Epidermal melanocyte (primary cell): ENCODE data around the gene CCSER1.
"Not testable (repeated sequence)": the region's sequence is repeated elsewhere in the genome, so short reads cannot be mapped to it uniquely, and the experiment has no call there.

Source experiments
- DNase-seq: peaks from one replicate; pipeline ENCODE4 v3.0.0; 2011; ENCODE audit warnings: low spot score; ENCODE audit not compliant: insufficient read length

CCSER1 gene

GRCh38 chr4:90824266-90825150 lies 697.3 kb downstream of the CCSER1 start:
- DNase-seq, result no peak

- DNase-seq, result no peak
These were observed 698.7 kb downstream of the CCSER1 start for GRCh38 chr4:90825849-90826248.

- no peak for DNase-seq
These were observed 706.5 kb downstream of the CCSER1 start for GRCh38 chr4:90833706-90834105.

GRCh38 chr4:90837241-90837640 lies 710.0 kb downstream of the CCSER1 start:
- DNase-seq, result no peak

- not testable (repeated sequence) for DNase-seq
These were observed 711.7 kb downstream of the CCSER1 start for GRCh38 chr4:90838859-90839258.

GRCh38 chr4:90840291-90840690 lies 713.1 kb downstream of the CCSER1 start:
- DNase-seq, result no peak

GRCh38 chr4:90840828-90841227 lies 713.6 kb downstream of the CCSER1 start:
- DNase-seq, result no peak

GRCh38 chr4:90841676-90842075 lies 714.5 kb downstream of the CCSER1 start:
- DNase-seq, result no peak

GRCh38 chr4:90842960-90843359 lies 715.8 kb downstream of the CCSER1 start:
- no peak for DNase-seq

GRCh38 chr4:90844241-90844640 lies 717.0 kb downstream of the CCSER1 start:
- no peak for DNase-seq

GRCh38 chr4:90845777-90846176 lies 718.6 kb downstream of the CCSER1 start:
- no peak for DNase-seq

- no peak for DNase-seq
These were observed 725.0 kb downstream of the CCSER1 start for GRCh38 chr4:90852237-90852636.

GRCh38 chr4:90855111-90855510 lies 727.9 kb downstream of the CCSER1 start:
- DNase-seq, result no peak

- DNase-seq, result no peak
These were observed 730.1 kb downstream of the CCSER1 start for GRCh38 chr4:90857081-90857820.

- DNase-seq, result no peak
These were observed 748.6 kb downstream of the CCSER1 start for GRCh38 chr4:90875791-90876190.

GRCh38 chr4:90876296-90876695 lies 749.1 kb downstream of the CCSER1 start:
- DNase-seq, result no peak

- DNase-seq, result no peak
These were observed 756.3 kb downstream of the CCSER1 start for GRCh38 chr4:90883519-90883918.

GRCh38 chr4:90888571-90888970 lies 761.4 kb downstream of the CCSER1 start:
- no peak for DNase-seq

- no peak for DNase-seq
These were observed 762.0 kb downstream of the CCSER1 start for GRCh38 chr4:90889171-90889570.

- DNase-seq, result not testable (repeated sequence)
These were observed 776.2 kb downstream of the CCSER1 start for GRCh38 chr4:90903413-90903812.

- no peak for DNase-seq
These were observed 776.8 kb downstream of the CCSER1 start for GRCh38 chr4:90904021-90904420.

GRCh38 chr4:90906239-90906638 lies 779.0 kb downstream of the CCSER1 start:
- DNase-seq, result no peak
